Parathyroid adenoma (tissue), 2 donors: Measurements from ENCODE around the gene HOXD13.

Experiments used
- H2AFZ ChIP-seq: fragments of 300-600 bp; sonication (generic); one replicate; pipeline ENCODE4 v1.7.0; 2017; ENCODE audit warnings: antibody characterized with exemption, mild to moderate bottlenecking
- H3K27ac ChIP-seq: fragments of 300-600 bp; sonication (generic); one replicate; pipeline ENCODE4 v1.7.0; 2017
- H3K27me3 ChIP-seq: fragments of 300-600 bp; sonication (generic); one replicate; pipeline ENCODE4 v1.7.0; 2017; ENCODE audit warnings: low read length; ENCODE audit not compliant: control insufficient read depth, insufficient read depth
- H3K36me3 ChIP-seq: fragments of 300-600 bp; sonication (generic); one replicate; pipeline ENCODE4 v1.7.0; 2017; ENCODE audit warnings: low read length; ENCODE audit not compliant: control insufficient read depth, insufficient read depth
- H3K4me1 ChIP-seq: fragments of 300-600 bp; sonication (generic); one replicate; pipeline ENCODE4 v1.7.0; 2017; ENCODE audit warnings: control low read depth
- H3K4me2 ChIP-seq: fragments of 300-600 bp; sonication (generic); one replicate; pipeline ENCODE4 v1.7.0; 2017; ENCODE audit warnings: low read length
- H3K4me3 ChIP-seq: fragments of 300-600 bp; sonication (generic); one replicate; pipeline ENCODE4 v1.7.0; 2017; ENCODE audit warnings: low read depth, low read length
- H3K79me2 ChIP-seq: fragments of 300-600 bp; sonication (generic); one replicate; pipeline ENCODE4 v1.7.0; 2017; ENCODE audit warnings: control low read depth
- H3K9ac ChIP-seq: fragments of 300-600 bp; sonication (generic); one replicate; pipeline ENCODE4 v1.7.0; 2017; ENCODE audit warnings: mild to moderate bottlenecking
- H3K9me3 ChIP-seq: fragments of 300-600 bp; sonication (generic); one replicate; pipeline ENCODE4 v1.7.0; 2017; ENCODE audit warnings: low read length; ENCODE audit not compliant: control insufficient read depth
- TF ChIP-seq, protein P1 (sequence below): fragments of 300-600 bp; sonication (generic); IDR thresholded peaks from one replicate; pipeline ENCODE4 v1.7.0; 2017; ENCODE audit warnings: antibody characterized with exemption, mild to moderate bottlenecking
- donor health status: primary hyperparathyroidism.

HOXD13 gene

GRCh38 chr2:176102309-176102866, 9.9 kb downstream of the HOXD13 start:
- Histone ChIP-seq H3K4me3 (no peak overlapping the region), H3K4me1 (no peaks in the 10 kb centered on the region), H3K36me3 (no peaks in the 10 kb centered on the region), H3K4me2 (no peak overlapping the region), H2AFZ (no peak overlapping the region), H3K9ac (no peak overlapping the region), H3K79me2 (no peaks in the 10 kb centered on the region), H3K27ac (no peak overlapping the region), H3K27me3 (peaks cover 31% of the 10 kb centered on the region), H3K9me3 (no peaks in the 10 kb centered on the region)
- TF ChIP-seq, protein P1, sequence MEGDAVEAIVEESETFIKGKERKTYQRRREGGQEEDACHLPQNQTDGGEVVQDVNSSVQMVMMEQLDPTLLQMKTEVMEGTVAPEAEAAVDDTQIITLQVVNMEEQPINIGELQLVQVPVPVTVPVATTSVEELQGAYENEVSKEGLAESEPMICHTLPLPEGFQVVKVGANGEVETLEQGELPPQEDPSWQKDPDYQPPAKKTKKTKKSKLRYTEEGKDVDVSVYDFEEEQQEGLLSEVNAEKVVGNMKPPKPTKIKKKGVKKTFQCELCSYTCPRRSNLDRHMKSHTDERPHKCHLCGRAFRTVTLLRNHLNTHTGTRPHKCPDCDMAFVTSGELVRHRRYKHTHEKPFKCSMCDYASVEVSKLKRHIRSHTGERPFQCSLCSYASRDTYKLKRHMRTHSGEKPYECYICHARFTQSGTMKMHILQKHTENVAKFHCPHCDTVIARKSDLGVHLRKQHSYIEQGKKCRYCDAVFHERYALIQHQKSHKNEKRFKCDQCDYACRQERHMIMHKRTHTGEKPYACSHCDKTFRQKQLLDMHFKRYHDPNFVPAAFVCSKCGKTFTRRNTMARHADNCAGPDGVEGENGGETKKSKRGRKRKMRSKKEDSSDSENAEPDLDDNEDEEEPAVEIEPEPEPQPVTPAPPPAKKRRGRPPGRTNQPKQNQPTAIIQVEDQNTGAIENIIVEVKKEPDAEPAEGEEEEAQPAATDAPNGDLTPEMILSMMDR, result no peak

DNA sequence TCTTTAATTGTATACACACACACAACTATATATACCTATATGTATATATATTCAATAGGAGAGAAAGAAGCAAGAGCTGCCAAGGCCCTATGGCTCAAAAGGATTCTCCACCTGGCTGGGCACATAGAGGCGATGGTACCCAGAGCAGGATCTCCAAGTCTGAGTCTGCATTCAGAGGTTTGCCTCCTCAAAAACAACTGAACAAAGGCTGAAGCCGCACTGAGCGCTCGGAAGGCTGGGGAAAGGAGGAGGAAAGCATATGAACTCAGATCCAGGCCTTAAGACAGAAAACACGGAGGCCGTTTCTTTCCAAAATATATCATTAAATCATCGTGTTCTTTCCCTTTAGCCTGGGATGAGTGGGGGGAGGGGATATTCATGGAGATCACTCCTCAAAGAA, 10.7 kb downstream of the HOXD13 start:
- no peak overlapping the region for H2AFZ ChIP-seq
- no peaks in the 10 kb centered on the region for H3K79me2 ChIP-seq
- TF ChIP-seq, protein P1, result no peak
- no peak overlapping the region for H3K27ac ChIP-seq
- H3K4me2 ChIP-seq, result no peak overlapping the region
- no peak overlapping the region for H3K9ac ChIP-seq
- no peaks in the 10 kb centered on the region for H3K9me3 ChIP-seq
- peaks cover 31% of the 10 kb centered on the region for H3K27me3 ChIP-seq
- H3K36me3 ChIP-seq, result no peaks in the 10 kb centered on the region
- no peaks in the 10 kb centered on the region for H3K4me1 ChIP-seq
- no peak overlapping the region for H3K4me3 ChIP-seq

- H3K9me3 ChIP-seq, result no peaks in the 10 kb centered on the region
- H3K27me3 ChIP-seq, result peaks cover 27% of the 10 kb centered on the region
- H3K4me2 ChIP-seq, result no peak overlapping the region
- H3K27ac ChIP-seq, result no peak overlapping the region
- TF ChIP-seq, protein P1, result no peak
- H2AFZ ChIP-seq, result no peak overlapping the region
- H3K79me2 ChIP-seq, result no peaks in the 10 kb centered on the region
- no peaks in the 10 kb centered on the region for H3K36me3 ChIP-seq
- H3K4me1 ChIP-seq, result no peaks in the 10 kb centered on the region
- H3K4me3 ChIP-seq, result no peak overlapping the region
- H3K9ac ChIP-seq, result no peak overlapping the region
These were observed 11.3 kb downstream of the HOXD13 start for GRCh38 chr2:176103742-176104315.

DNA sequence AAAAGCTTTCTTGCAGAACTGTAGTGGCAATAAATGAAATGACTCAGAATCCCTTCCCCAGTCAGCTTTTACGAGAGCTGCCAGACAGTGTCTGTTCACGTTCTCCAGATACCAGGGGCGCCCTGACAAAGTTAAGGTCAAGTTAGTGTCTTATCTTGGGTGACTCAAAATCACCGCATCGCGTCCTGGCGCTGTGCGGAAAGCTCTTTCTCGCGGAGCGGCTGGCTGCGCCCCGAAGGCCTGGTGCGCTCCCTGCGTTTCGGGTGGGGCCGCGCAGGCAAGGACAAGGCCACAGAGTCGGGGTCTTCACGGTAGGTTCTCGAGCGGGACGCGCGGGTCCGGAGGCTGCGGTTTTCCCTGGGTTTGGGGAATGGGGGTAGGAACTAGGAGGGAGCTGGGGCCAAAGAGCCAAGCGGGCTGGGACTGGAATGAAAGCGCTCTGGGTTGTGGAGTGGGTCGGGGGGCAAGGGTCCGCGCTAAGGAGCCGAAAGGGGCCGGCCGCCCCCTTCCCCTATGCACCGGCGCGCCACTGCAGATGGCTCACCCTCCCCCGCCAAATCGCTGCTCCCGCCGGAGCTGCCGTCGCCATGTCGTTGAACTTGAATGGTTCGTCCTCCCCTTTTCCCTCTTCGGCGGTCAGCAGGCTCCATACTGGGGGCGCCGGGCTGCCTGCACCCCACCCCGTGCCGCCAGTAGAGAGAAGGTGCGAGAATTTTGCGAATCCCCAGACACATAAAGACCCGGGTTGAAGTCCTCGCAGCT, 12.0 kb downstream of the HOXD13 start:
- Histone ChIP-seq H3K4me3 (no peak overlapping the region), H3K4me2 (no peak overlapping the region), H3K4me1 (no peaks in the 10 kb centered on the region), H3K79me2 (no peaks in the 10 kb centered on the region), H3K36me3 (no peaks in the 10 kb centered on the region), H3K27me3 (peaks cover 29% of the 10 kb centered on the region), H3K9me3 (no peaks in the 10 kb centered on the region), H3K9ac (no peak overlapping the region), H2AFZ (no peak overlapping the region), H3K27ac (no peak overlapping the region)
- TF ChIP-seq, protein P1, result no peak
